Regular cardiac myocyte (primary cell): ENCODE data around the gene SYT1. TPM values are rescaled to one million over a fixed set of nuclear protein-coding genes. Genes with fewer than 3 reads are reported as not detected.

Source experiments
- total RNA-seq: library from RNA; depleted of rRNA; stranded (reverse); fragments of >200 nt; gene quantifications from 2 replicates; pipeline ENCODE4 v1.2.3, GENCODE V29; 2014

The SYT1 gene
- total RNA-seq = 2.5 and 5.8 TPM in 2 replicates

DNA sequence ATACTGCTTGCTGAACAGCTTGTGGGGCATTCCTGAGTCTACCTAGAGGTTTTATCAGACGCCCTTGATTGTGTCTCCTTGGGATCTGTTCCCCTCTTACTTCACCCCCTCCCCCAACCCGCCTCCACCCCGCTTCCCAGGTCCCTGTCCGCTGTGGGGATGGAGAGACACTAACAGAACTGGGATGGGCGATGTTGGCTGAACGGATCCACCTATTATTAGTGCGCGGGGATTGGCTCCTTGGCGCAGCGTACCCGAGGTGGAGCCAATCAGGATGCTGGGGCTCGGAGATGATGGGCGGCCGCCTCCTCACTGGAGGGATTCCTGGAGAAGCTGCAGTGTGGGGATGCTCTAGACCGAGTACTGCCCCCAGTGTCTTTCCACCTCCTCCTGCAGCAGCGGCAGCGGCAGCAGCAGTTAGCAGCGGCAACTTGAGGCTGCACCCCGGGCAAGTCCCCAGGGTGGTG, at the start of gene SYT1:
Gene SYT1, plus strand, starts transcription at position 372 of the 467 bp plus-strand sequence.

